A549 (cell line): ENCODE measurements around the gene RNF112.

Source experiments
- EP300 ChIP-seq, 2 experiments: fragments of >200 bp; sonication (Bioruptor Twin); formaldehyde crosslinking; IDR thresholded peaks; 2 replicates in 1 of 2; 3 replicates in 1 of 2; pipeline ENCODE4 v1.6.1; 2016 to 2017
- GATA3 ChIP-seq: IDR thresholded peaks from 2 replicates; pipeline ENCODE4 v1.6.1; 2012; ENCODE audit warnings: borderline replicate concordance
- HOXA7 ChIP-seq: fragments of 250-450 bp; sonication (Bioruptor Pico); IDR thresholded peaks from 2 replicates; pipeline ENCODE4 v1.5.0; 2020; ENCODE audit warnings: mild to moderate bottlenecking, moderate library complexity
- MYC ChIP-seq: IDR thresholded peaks from 2 replicates; pipeline ENCODE4 v1.6.1; 2012; ENCODE audit warnings: mild to moderate bottlenecking, inconsistent platforms, low read length, improper control_type of control experiment, borderline replicate concordance
- RAD21 ChIP-seq, 2 experiments: fragments of >200 bp in 1 of 2; sonication (Bioruptor Twin) in 1 of 2; formaldehyde crosslinking in 1 of 2; IDR thresholded peaks in 1 of 2; conservative IDR thresholded peaks in 1 of 2; 2 replicates in 1 of 2; 3 replicates in 1 of 2; pipeline ENCODE4 v1.6.1; 2012 to 2018; ENCODE audit warnings: inconsistent platforms in 1 of 2
- SMC3 ChIP-seq: fragments of >200 bp; sonication (Bioruptor Twin); formaldehyde crosslinking; IDR thresholded peaks from 3 replicates; pipeline ENCODE4 v1.6.1; 2018; ENCODE audit warnings: inconsistent platforms
- TF ChIP-seq, protein P1 (sequence below): fragments of >200 bp; sonication (Bioruptor Twin); formaldehyde crosslinking; IDR thresholded peaks from 3 replicates; pipeline ENCODE4 v1.5.1; 2016
- TF ChIP-seq, protein P2 (sequence below): fragments of 250-450 bp; sonication (Bioruptor Pico); IDR thresholded peaks from 2 replicates; pipeline ENCODE4 v1.5.0; 2021; ENCODE audit warnings: mild to moderate bottlenecking, moderate library complexity, borderline replicate concordance
- TF ChIP-seq, protein P3 (sequence below): fragments of 200-600 bp; sonication (generic); IDR thresholded peaks from 2 replicates; pipeline ENCODE4 v1.6.1; 2016; ENCODE audit warnings: antibody characterized with exemption, mild to moderate bottlenecking, moderate library complexity

DNA sequence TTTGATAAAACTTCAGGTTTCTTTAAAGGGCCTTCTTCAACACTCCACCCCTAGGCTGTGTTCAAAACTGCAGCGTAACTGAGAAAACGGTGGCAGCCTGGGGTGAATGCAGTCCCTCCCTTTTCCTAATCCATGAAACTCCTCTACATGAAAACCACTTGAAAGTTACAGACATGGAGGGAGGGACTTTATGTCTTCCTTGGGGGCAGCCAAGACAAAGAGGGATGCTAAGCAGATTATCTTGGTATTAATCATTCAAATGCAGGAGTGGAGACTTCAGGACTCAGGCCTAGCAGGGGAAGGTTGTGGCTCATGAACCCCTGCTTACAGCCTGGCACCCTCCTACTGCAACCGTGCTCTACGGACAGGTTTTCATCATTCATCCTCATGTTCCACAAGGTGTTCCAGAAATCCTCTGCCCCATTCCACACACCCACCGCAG, 46.8 kb downstream of the RNF112 start:
- TF ChIP-seq, protein P1, sequence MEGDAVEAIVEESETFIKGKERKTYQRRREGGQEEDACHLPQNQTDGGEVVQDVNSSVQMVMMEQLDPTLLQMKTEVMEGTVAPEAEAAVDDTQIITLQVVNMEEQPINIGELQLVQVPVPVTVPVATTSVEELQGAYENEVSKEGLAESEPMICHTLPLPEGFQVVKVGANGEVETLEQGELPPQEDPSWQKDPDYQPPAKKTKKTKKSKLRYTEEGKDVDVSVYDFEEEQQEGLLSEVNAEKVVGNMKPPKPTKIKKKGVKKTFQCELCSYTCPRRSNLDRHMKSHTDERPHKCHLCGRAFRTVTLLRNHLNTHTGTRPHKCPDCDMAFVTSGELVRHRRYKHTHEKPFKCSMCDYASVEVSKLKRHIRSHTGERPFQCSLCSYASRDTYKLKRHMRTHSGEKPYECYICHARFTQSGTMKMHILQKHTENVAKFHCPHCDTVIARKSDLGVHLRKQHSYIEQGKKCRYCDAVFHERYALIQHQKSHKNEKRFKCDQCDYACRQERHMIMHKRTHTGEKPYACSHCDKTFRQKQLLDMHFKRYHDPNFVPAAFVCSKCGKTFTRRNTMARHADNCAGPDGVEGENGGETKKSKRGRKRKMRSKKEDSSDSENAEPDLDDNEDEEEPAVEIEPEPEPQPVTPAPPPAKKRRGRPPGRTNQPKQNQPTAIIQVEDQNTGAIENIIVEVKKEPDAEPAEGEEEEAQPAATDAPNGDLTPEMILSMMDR = no peak
- TF ChIP-seq HOXA7 (no peak), RAD21 (conservative IDR thresholded peaks at IDR 0.05 in 1 of 2, IDR thresholded peaks at IDR 0.05 in 1 of 2) (no peak), SMC3 (no peak), EP300 (IDR thresholded peaks at IDR 0.05) (no peak), MYC (no peak), GATA3 (no peak)
- TF ChIP-seq, protein P2, sequence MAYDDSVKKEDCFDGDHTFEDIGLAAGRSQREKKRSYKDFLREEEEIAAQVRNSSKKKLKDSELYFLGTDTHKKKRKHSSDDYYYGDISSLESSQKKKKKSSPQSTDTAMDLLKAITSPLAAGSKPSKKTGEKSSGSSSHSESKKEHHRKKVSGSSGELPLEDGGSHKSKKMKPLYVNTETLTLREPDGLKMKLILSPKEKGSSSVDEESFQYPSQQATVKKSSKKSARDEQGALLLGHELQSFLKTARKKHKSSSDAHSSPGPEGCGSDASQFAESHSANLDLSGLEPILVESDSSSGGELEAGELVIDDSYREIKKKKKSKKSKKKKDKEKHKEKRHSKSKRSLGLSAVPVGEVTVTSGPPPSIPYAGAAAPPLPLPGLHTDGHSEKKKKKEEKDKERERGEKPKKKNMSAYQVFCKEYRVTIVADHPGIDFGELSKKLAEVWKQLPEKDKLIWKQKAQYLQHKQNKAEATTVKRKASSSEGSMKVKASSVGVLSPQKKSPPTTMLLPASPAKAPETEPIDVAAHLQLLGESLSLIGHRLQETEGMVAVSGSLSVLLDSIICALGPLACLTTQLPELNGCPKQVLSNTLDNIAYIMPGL = no peak
- TF ChIP-seq, protein P3, sequence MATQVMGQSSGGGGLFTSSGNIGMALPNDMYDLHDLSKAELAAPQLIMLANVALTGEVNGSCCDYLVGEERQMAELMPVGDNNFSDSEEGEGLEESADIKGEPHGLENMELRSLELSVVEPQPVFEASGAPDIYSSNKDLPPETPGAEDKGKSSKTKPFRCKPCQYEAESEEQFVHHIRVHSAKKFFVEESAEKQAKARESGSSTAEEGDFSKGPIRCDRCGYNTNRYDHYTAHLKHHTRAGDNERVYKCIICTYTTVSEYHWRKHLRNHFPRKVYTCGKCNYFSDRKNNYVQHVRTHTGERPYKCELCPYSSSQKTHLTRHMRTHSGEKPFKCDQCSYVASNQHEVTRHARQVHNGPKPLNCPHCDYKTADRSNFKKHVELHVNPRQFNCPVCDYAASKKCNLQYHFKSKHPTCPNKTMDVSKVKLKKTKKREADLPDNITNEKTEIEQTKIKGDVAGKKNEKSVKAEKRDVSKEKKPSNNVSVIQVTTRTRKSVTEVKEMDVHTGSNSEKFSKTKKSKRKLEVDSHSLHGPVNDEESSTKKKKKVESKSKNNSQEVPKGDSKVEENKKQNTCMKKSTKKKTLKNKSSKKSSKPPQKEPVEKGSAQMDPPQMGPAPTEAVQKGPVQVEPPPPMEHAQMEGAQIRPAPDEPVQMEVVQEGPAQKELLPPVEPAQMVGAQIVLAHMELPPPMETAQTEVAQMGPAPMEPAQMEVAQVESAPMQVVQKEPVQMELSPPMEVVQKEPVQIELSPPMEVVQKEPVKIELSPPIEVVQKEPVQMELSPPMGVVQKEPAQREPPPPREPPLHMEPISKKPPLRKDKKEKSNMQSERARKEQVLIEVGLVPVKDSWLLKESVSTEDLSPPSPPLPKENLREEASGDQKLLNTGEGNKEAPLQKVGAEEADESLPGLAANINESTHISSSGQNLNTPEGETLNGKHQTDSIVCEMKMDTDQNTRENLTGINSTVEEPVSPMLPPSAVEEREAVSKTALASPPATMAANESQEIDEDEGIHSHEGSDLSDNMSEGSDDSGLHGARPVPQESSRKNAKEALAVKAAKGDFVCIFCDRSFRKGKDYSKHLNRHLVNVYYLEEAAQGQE = no peak
